Neural cell (in vitro differentiated cells): Measurements from ENCODE around the gene DNAJC8. TPM values are rescaled to one million over a fixed set of nuclear protein-coding genes. Genes with fewer than 3 reads are reported as not detected.

ENCODE experiments used
- H2AFZ ChIP-seq: fragments of 200-600, 300-800 bp; sonication (generic), shearing (Covaris generic); 2 replicates; pipeline ENCODE4 v1.6.0; 2014; ENCODE audit warnings: low read depth, mild to moderate bottlenecking, antibody characterized with exemption, low read length, moderate library complexity
- H3F3A ChIP-seq: fragments of 200-600 bp; shearing (Covaris generic); 2 replicates; pipeline ENCODE4 v1.6.1; 2016; ENCODE audit warnings: mild to moderate bottlenecking, moderate library complexity, mixed read lengths, antibody characterized with exemption, low read length; ENCODE audit not compliant: insufficient read depth, poor library complexity, severe bottlenecking
- H3K27ac ChIP-seq: fragments of 200-600, 300-800 bp; sonication (generic), shearing (Covaris generic); 2 replicates; pipeline ENCODE4 v1.5.1; 2014; ENCODE audit warnings: mild to moderate bottlenecking, low read length, moderate library complexity
- H3K27me3 ChIP-seq: fragments of 300-800, 200-600 bp; sonication (generic), shearing (Covaris generic); 2 replicates; pipeline ENCODE4 v1.6.0; 2014; ENCODE audit warnings: mild to moderate bottlenecking, low read depth, low read length, moderate library complexity; ENCODE audit not compliant: insufficient read depth
- H3K36me3 ChIP-seq: fragments of 300-800, 200-600 bp; sonication (generic), shearing (Covaris generic); 2 replicates; pipeline ENCODE4 v1.5.1; 2014; ENCODE audit warnings: mild to moderate bottlenecking, antibody characterized with exemption, low read length, moderate library complexity; ENCODE audit not compliant: insufficient read depth
- H3K4me2 ChIP-seq: fragments of 300-800, 200-600 bp; sonication (generic), shearing (Covaris generic); 2 replicates; pipeline ENCODE4 v1.6.0; 2014; ENCODE audit warnings: mild to moderate bottlenecking, low read length
- H3K4me3 ChIP-seq: fragments of 300-800, 200-600 bp; sonication (generic), shearing (Covaris generic); 2 replicates; pipeline ENCODE4 v1.5.1; 2014; ENCODE audit warnings: mild to moderate bottlenecking, low read length, moderate library complexity
- H3K79me2 ChIP-seq: fragments of 200-600 bp; shearing (Covaris generic); replicated peaks from 2 replicates; pipeline ENCODE4 v1.6.0; 2014; ENCODE audit warnings: mild to moderate bottlenecking, low read length, moderate library complexity; ENCODE audit not compliant: insufficient read depth
- H3K9ac ChIP-seq: fragments of 300-800, 200-600 bp; sonication (generic), shearing (Covaris generic); 2 replicates; pipeline ENCODE4 v1.6.1; 2016; ENCODE audit warnings: mild to moderate bottlenecking, low read length, mixed read lengths
- H3K9me2 ChIP-seq: fragments of 200-600 bp; shearing (Covaris generic); 2 replicates; pipeline ENCODE4 v1.6.1; 2016; ENCODE audit warnings: mild to moderate bottlenecking, low read length, mixed read lengths; ENCODE audit not compliant: insufficient read depth
- H3K9me3 ChIP-seq: fragments of 200-600, 300-800 bp; sonication (generic), shearing (Covaris generic); 2 replicates; pipeline ENCODE4 v1.6.1; 2016; ENCODE audit warnings: mild to moderate bottlenecking, mixed run types, low read length, moderate library complexity, mixed read lengths
- H4K20me1 ChIP-seq: fragments of 200-600 bp; shearing (Covaris generic); 2 replicates; pipeline ENCODE4 v1.6.1; 2016; ENCODE audit warnings: mild to moderate bottlenecking, mixed run types; ENCODE audit not compliant: insufficient read depth
- CTCF ChIP-seq: fragments of 450-650 bp; IDR thresholded peaks from 2 replicates; pipeline ENCODE4 v1.5.1; 2014; ENCODE audit warnings: antibody characterized with exemption, mild to moderate bottlenecking, moderate library complexity; ENCODE audit not compliant: poor library complexity, severe bottlenecking
- EP300 ChIP-seq: fragments of 450-650 bp; conservative IDR thresholded peaks from 2 replicates; pipeline ENCODE4 v1.6.1; 2014; ENCODE audit warnings: antibody characterized with exemption, mild to moderate bottlenecking, moderate library complexity; ENCODE audit not compliant: poor library complexity, severe bottlenecking
- EZH2 ChIP-seq: fragments of 200-600, 300-800 bp; shearing (Covaris generic), sonication (generic); IDR thresholded peaks from 2 replicates; pipeline ENCODE4 v1.6.1; 2014; ENCODE audit warnings: antibody characterized with exemption, low read length, borderline replicate concordance, mild to moderate bottlenecking; ENCODE audit not compliant: insufficient read depth, poor library complexity, severe bottlenecking
- MXI1 ChIP-seq: fragments of 450-650 bp; conservative IDR thresholded peaks from 2 replicates; pipeline ENCODE4 v1.6.1; 2014; ENCODE audit warnings: antibody characterized with exemption, mild to moderate bottlenecking; ENCODE audit not compliant: poor library complexity, severe bottlenecking
- POLR2AphosphoS5 ChIP-seq: IDR thresholded peaks from 2 replicates; pipeline ENCODE4 v1.6.1; 2012
- RAD21 ChIP-seq: fragments of 450-650 bp; conservative IDR thresholded peaks from 2 replicates; pipeline ENCODE4 v1.6.1; 2014; ENCODE audit warnings: antibody characterized with exemption, mild to moderate bottlenecking, moderate library complexity
- REST ChIP-seq: IDR thresholded peaks from 2 replicates; pipeline ENCODE4 v1.6.1; 2012; ENCODE audit warnings: borderline replicate concordance
- SMC3 ChIP-seq: fragments of 450-650 bp; conservative IDR thresholded peaks from 2 replicates; pipeline ENCODE4 v1.6.1; 2014; ENCODE audit warnings: antibody characterized with exemption, mild to moderate bottlenecking, moderate library complexity; ENCODE audit not compliant: poor library complexity
- TAF1 ChIP-seq: IDR thresholded peaks from 2 replicates; pipeline ENCODE4 v1.6.1; 2012; ENCODE audit warnings: low read depth
- polyA plus RNA-seq: library from polyadenylated mRNA; depleted of rRNA; stranded (reverse); fragments of >200 nt; gene quantifications from 2 replicates; pipeline ENCODE4 v1.2.3, GENCODE V29; 2014

The DNAJC8 gene
- polyA plus RNA-seq, 1 donor from 2014 or later = 184 TPM

GRCh38 chr1:28175955-28176485 is 56.8 kb downstream of the DNAJC8 start:
- no peaks in the 10 kb centered on the region for H3K79me2 ChIP-seq
- H2AFZ ChIP-seq = no peak overlapping the region
- no peaks in the 10 kb centered on the region for H3K36me3 ChIP-seq
- TF ChIP-seq EP300 = no peak
- TF ChIP-seq EZH2 = no peak
- TF ChIP-seq REST = no peak
- TF ChIP-seq RAD21 = no peak
- H3K27ac ChIP-seq = no peak overlapping the region
- no peak overlapping the region for H3K4me3 ChIP-seq
- H3K9ac ChIP-seq = no peak overlapping the region
- no peaks in the 10 kb centered on the region for H3K9me3 ChIP-seq
- no peaks in the 10 kb centered on the region for H3F3A ChIP-seq
- no peaks in the 10 kb centered on the region for H4K20me1 ChIP-seq
- no peak overlapping the region for H3K4me2 ChIP-seq
- no peaks in the 10 kb centered on the region for H3K27me3 ChIP-seq
- no peaks in the 10 kb centered on the region for H3K9me2 ChIP-seq

- no peaks in the 10 kb centered on the region for H3F3A ChIP-seq
- H3K4me2 ChIP-seq = no peak overlapping the region
- no peak overlapping the region for H3K9ac ChIP-seq
- H3K4me3 ChIP-seq = no peak overlapping the region
- H4K20me1 ChIP-seq = no peaks in the 10 kb centered on the region
- no peaks in the 10 kb centered on the region for H3K9me2 ChIP-seq
- no peaks in the 10 kb centered on the region for H3K27me3 ChIP-seq
- no peaks in the 10 kb centered on the region for H3K9me3 ChIP-seq
- H3K36me3 ChIP-seq = no peaks in the 10 kb centered on the region
- H3K79me2 ChIP-seq = no peaks in the 10 kb centered on the region
- no peak for TF ChIP-seq POLR2AphosphoS5
- no peak for TF ChIP-seq EP300
- no peak for TF ChIP-seq SMC3
- TF ChIP-seq MXI1 = no peak
- TF ChIP-seq CTCF = no peak
- no peak for TF ChIP-seq TAF1
- TF ChIP-seq EZH2 = no peak
- no peak for TF ChIP-seq REST
- TF ChIP-seq RAD21 = no peak
- H3K27ac ChIP-seq = no peak overlapping the region
- no peak overlapping the region for H2AFZ ChIP-seq
These were observed 58.9 kb downstream of the DNAJC8 start for GRCh38 chr1:28173980-28174297.
